IMR-90 (cell line): Measurements from ENCODE around the gene CRYAA.
"Not testable (repeated sequence)": the region's sequence is repeated elsewhere in the genome, so short reads cannot be mapped to it uniquely, and the experiment has no call there.

Experiments used
- BHLHE40 ChIP-seq: fragments of 150-350 bp; IDR thresholded peaks from 2 replicates; pipeline ENCODE4 v1.6.1; 2016; ENCODE audit warnings: mild to moderate bottlenecking, low read depth, low read length
- CEBPB ChIP-seq: IDR thresholded peaks from 2 replicates; pipeline ENCODE4 v1.6.1; 2012; ENCODE audit warnings: low read depth, low read length, improper control_type of control experiment
- CHD1 ChIP-seq: IDR thresholded peaks from 2 replicates; pipeline ENCODE4 v1.6.1; 2012; ENCODE audit warnings: low read depth, low read length, improper control_type of control experiment
- CTCF ChIP-seq: conservative IDR thresholded peaks from 2 replicates; pipeline ENCODE4 v1.5.1; 2012; ENCODE audit warnings: mild to moderate bottlenecking, low read depth, low read length, improper control_type of control experiment
- ELK1 ChIP-seq: fragments of 150-350 bp; IDR thresholded peaks from 2 replicates; pipeline ENCODE4 v1.6.1; 2016; ENCODE audit warnings: low read depth, mild to moderate bottlenecking, low read length, moderate library complexity, borderline replicate concordance
- FOS ChIP-seq: fragments of 150-350 bp; IDR thresholded peaks from 2 replicates; pipeline ENCODE4 v1.6.1; 2016; ENCODE audit warnings: low read depth, low read length
- MAFK ChIP-seq: IDR thresholded peaks from 2 replicates; pipeline ENCODE4 v1.6.1; 2012; ENCODE audit warnings: low read depth, low read length, improper control_type of control experiment
- POLR2A ChIP-seq: IDR thresholded peaks from 2 replicates; pipeline ENCODE4 v1.6.1; 2012; ENCODE audit warnings: mild to moderate bottlenecking, low read depth, low read length
- RAD21 ChIP-seq: IDR thresholded peaks from 2 replicates; pipeline ENCODE4 v1.6.1; 2012; ENCODE audit warnings: low read length, improper control_type of control experiment
- RCOR1 ChIP-seq: IDR thresholded peaks from 2 replicates; pipeline ENCODE4 v1.6.1; 2012; ENCODE audit warnings: mild to moderate bottlenecking, low read length, improper control_type of control experiment; ENCODE audit not compliant: insufficient replicate concordance
- RFX5 ChIP-seq: IDR thresholded peaks from 2 replicates; pipeline ENCODE4 v1.8.0; 2012; ENCODE audit warnings: low read depth, mild to moderate bottlenecking, low read length, moderate library complexity
- SMC3 ChIP-seq: fragments of 150-350 bp; IDR thresholded peaks from 2 replicates; pipeline ENCODE4 v1.6.1; 2016; ENCODE audit warnings: low read depth, mild to moderate bottlenecking, antibody characterized with exemption, low read length, moderate library complexity

GRCh38 chr21:43168708-43169107 is at the start of gene CRYAA:
- TF ChIP-seq POLR2A, ELK1, CTCF, CHD1, BHLHE40, MAFK, RFX5, RAD21, SMC3, CEBPB, FOS, RCOR1: not testable (repeated sequence)
